Stomach (tissue), 4 donors: ENCODE data around the gene SH3RF3.

Experiments
- POLR2A ChIP-seq, 4 donors: fragments of 450-650 bp; IDR thresholded peaks; one replicate each; pipeline ENCODE4 v1.6.1; 2016; ENCODE audit warnings: antibody characterized with exemption in 4 of 4, control low read depth in 2 of 4, mild to moderate bottlenecking in 1 of 4, moderate library complexity in 1 of 4
- TF ChIP-seq, protein P1 (sequence below), 7 experiments: fragments of 450-650 bp in 4 of 7; fragments of 200-600 bp in 3 of 7; sonication (generic) in 3 of 7; IDR thresholded peaks; one replicate each; pipeline ENCODE4 v1.5.1; 2016 to 2019; ENCODE audit warnings: antibody characterized with exemption in 7 of 7, control low read depth in 2 of 7, mild to moderate bottlenecking in 1 of 7

DNA sequence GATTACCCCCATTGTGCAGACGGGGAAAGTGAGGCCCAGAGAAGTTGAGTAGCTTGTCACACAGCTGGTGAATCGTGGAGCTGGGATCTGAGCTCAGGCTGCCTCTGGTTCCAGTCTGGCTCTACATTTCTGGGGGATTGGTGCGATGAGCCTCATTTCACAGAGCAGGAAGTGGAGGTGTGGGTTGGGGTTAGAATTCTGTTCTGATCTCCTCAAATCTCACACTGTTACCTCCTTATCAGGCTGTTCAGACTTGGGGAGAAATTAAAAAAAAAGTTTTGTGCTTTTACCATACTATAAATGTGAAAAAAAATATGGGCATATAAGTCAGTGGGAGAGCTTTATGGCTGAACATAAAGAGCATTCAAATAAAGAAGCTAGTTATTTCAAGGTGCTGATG, 21.6 kb downstream of the SH3RF3 start:
- no peak for TF ChIP-seq POLR2A (IDR thresholded peaks at IDR 0.05)
- TF ChIP-seq, protein P1, sequence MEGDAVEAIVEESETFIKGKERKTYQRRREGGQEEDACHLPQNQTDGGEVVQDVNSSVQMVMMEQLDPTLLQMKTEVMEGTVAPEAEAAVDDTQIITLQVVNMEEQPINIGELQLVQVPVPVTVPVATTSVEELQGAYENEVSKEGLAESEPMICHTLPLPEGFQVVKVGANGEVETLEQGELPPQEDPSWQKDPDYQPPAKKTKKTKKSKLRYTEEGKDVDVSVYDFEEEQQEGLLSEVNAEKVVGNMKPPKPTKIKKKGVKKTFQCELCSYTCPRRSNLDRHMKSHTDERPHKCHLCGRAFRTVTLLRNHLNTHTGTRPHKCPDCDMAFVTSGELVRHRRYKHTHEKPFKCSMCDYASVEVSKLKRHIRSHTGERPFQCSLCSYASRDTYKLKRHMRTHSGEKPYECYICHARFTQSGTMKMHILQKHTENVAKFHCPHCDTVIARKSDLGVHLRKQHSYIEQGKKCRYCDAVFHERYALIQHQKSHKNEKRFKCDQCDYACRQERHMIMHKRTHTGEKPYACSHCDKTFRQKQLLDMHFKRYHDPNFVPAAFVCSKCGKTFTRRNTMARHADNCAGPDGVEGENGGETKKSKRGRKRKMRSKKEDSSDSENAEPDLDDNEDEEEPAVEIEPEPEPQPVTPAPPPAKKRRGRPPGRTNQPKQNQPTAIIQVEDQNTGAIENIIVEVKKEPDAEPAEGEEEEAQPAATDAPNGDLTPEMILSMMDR (IDR thresholded peaks at IDR 0.05), result no peak
